ENCODE measurements around the gene ACOXL. TPM values are rescaled to one million over a fixed set of nuclear protein-coding genes. Genes with fewer than 3 reads are reported as not detected.

The ACOXL gene
- total and polyA plus RNA-seq, 2 of the 8 experiments (the other 6 are each of a cell fraction or from before 2014, with no cell fraction given), result 11.4 to 20.6 TPM

DNA sequence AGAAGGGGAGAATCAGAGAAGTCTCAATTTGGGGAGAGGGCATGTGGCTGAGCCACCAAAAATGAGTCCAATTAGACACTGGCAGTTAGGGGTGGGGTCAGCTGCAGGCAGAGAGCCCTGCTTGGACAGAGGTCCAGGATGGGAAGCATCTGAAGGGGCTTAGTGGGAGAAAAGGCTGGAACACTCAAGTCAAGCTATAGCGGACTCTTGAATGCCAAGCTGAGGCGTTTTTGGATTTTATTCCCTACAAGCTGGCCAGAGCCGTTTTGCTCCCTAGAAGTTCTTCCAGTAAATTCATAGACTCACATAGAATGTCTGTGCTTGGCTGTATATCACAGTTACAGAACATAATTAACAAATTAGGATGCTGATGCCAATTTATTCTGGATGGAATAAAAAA, 172.8 kb downstream of the ACOXL start:
- Histone ChIP-seq H3K23me2 (ENCODE audit: low read depth, low read length) (no peaks in the 10 kb centered on the region), H2AFZ (ENCODE audit: low read length) (no peak overlapping the region), H2AK5ac (ENCODE audit: low read depth, low read length) (no peak overlapping the region), H3K4me1 (replicated peaks in 1 of 4; ENCODE audit: control insufficient read depth in 3 of 4, insufficient read depth in 4 of 4, low read length in 3 of 4) (peaks cover 2 to 9% (median 3%) of the 10 kb centered on the region in 4 experiments; a peak in 5 of 7 replicates), H2BK20ac (ENCODE audit: low read length) (no peak overlapping the region), H3K36me3 (ENCODE audit: control insufficient read depth in 2 of 4, insufficient read depth in 4 of 4, low read length in 3 of 4) (no peaks in the 10 kb centered on the region), H3K18ac (ENCODE audit: extremely low read depth, low read length) (no peak overlapping the region), H4K5ac (ENCODE audit: insufficient read length, low read depth, low read length) (no peak overlapping the region), H3K9me3 (ENCODE audit: insufficient read depth in 2 of 2, low read depth in 1 of 2, low read length in 1 of 2) (no peaks in the 10 kb centered on the region), H2BK5ac (ENCODE audit: low read depth, low read length) (no peak overlapping the region), H4K91ac (replicated peaks; ENCODE audit: insufficient read length, low read length) (no peak overlapping the region), H4K8ac (ENCODE audit: extremely low read depth, insufficient read depth, low read length) (no peak overlapping the region), H3K27me3 (replicated peaks in 1 of 4; ENCODE audit: control insufficient read depth in 3 of 4, extremely low read depth in 1 of 4, insufficient read depth in 3 of 4, low read length in 3 of 4) (no peaks in the 10 kb centered on the region; a peak in 1 of 7 replicates), H3K14ac (ENCODE audit: insufficient read length) (no peak overlapping the region), H3K9ac (replicated peaks in 1 of 4; ENCODE audit: extremely low read depth in 1 of 4, low read depth in 3 of 4, low read length in 3 of 4) (no peak overlapping the region), H3K4me2 (ENCODE audit: insufficient read depth in 1 of 2, low read depth in 2 of 2, low read length in 2 of 2) (peak overlapping the region in 1 of 2 experiments; percentile 2; a peak in 1 of 4 replicates), H3K79me2 (ENCODE audit: control insufficient read depth in 1 of 2, insufficient read depth in 2 of 2, low read length in 2 of 2) (no peaks in the 10 kb centered on the region), H3K23ac (ENCODE audit: insufficient read length) (no peak overlapping the region), H3K79me1 (ENCODE audit: low read depth, low read length) (no peaks in the 10 kb centered on the region; the same call in 1 of the 2 replicates), H3K27ac (ENCODE audit: low read depth, low read length) (no peak overlapping the region), H4K20me1 (replicated peaks in 1 of 2; ENCODE audit: control insufficient read depth in 1 of 2, insufficient read depth in 2 of 2, low read length in 2 of 2) (no peaks in the 10 kb centered on the region), H2BK15ac (ENCODE audit: low read length) (0 out of 2 replicates have a peak overlapping the region, but pooled peaks have one; percentile 21), H2BK120ac (replicated peaks; ENCODE audit: low read depth, low read length) (no peak overlapping the region), H3K56ac (replicated peaks; ENCODE audit: insufficient read length, low read depth, low read length) (no peak overlapping the region), H2BK12ac (ENCODE audit: low read depth, low read length) (no peak overlapping the region), H3K4ac (replicated peaks; ENCODE audit: insufficient read length, low read depth, low read length) (no peak overlapping the region), H3K4me3 (ENCODE audit: extremely low read depth in 1 of 4, insufficient read depth in 2 of 4, low read depth in 3 of 4, low read length in 4 of 4) (no peak overlapping the region)
- 85% methylated on average over 3 of the region's 3 CpGs; no CpG with 5 or more reads in 1 of the 2 experiments for WGBS, 2 experiments (ENCODE audit: extremely low coverage in 1 of 2, insufficient coverage in 1 of 2, insufficient read length in 1 of 2, insufficient replicate concordance in 2 of 2, low coverage in 1 of 2, low lambda C conversion rate in 2 of 2, missing lambda C conversion rate in 1 of 2)
- FAIRE-seq (no peak), DNase-seq (ENCODE audit: low read depth in 1 of 2, low spot score in 2 of 2) (no peak)
- CTCF ChIA-PET (ENCODE audit: partially characterized antibody), result interaction anchor here (0.6 to 1.1 kb wide), 2 partner anchors 52 to 93 kb away, joined by 3 read pairs; no protein-coding TSS in a partner anchor
- POLR2A ChIA-PET (ENCODE audit: partially characterized antibody), result interaction anchor here (1.0 kb wide), 1 partner anchor 8 kb away, joined by 3 read pairs; no protein-coding TSS in a partner anchor
- TF ChIP-seq GABPA (IDR thresholded peaks at IDR 0.05; ENCODE audit: borderline replicate concordance, insufficient read depth, low read length) (no peak), SRF (IDR thresholded peaks at IDR 0.05; ENCODE audit: low read depth, low read length) (no peak), CTBP2 (IDR thresholded peaks at IDR 0.05; ENCODE audit: borderline replicate concordance, insufficient read depth, insufficient read length, low read length) (no peak), FOSL1 (IDR thresholded peaks at IDR 0.05; ENCODE audit: insufficient read depth, low read depth, low read length) (no peak), TAF7 (optimal IDR thresholded peaks at IDR 0.05; ENCODE audit: borderline replicate concordance, low read depth, low read length) (no peak), BCL11A (IDR thresholded peaks at IDR 0.05; ENCODE audit: low read depth in 2 of 2, low read length in 2 of 2) (no peak), GTF2F1 (IDR thresholded peaks at IDR 0.05; ENCODE audit: borderline replicate concordance, low read depth, low read length) (no peak), RBBP5 (IDR thresholded peaks at IDR 0.05; ENCODE audit: borderline replicate concordance, low read depth, low read length) (no peak), SP1 (IDR thresholded peaks at IDR 0.05; ENCODE audit: low read depth, low read length) (no peak), BRCA1 (IDR thresholded peaks at IDR 0.05; ENCODE audit: low read depth, low read length) (no peak)
- TF ChIP-seq, protein P1, sequence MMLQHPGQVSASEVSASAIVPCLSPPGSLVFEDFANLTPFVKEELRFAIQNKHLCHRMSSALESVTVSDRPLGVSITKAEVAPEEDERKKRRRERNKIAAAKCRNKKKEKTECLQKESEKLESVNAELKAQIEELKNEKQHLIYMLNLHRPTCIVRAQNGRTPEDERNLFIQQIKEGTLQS (IDR thresholded peaks at IDR 0.05; ENCODE audit: insufficient read depth, low read depth, low read length), result no peak
